Tibial artery (tissue), 4 donors: ENCODE data around the gene IFIT5.
"Not testable (repeated sequence)": the region's sequence is repeated elsewhere in the genome, so short reads cannot be mapped to it uniquely, and the experiment has no call there.

Source experiments
- DNase-seq, 2 donors: peaks; one replicate each; pipeline ENCODE4 v3.0.0-alpha.2; 2019
- H3K27ac ChIP-seq, 2 donors: fragments of 200-600 bp; sonication (generic) in 1 of 2; 1 replicate in 1 of 2; 2 replicates in 1 of 2; pipeline ENCODE4 v1.5.1; 2018 to 2019; ENCODE audit warnings: mild to moderate bottlenecking in 1 of 2
- H3K27me3 ChIP-seq, 2 donors: fragments of 200-600 bp; sonication (generic) in 1 of 2; one replicate each; pipeline versions ENCODE4 v1.5.1 to v1.6.0; 2016 to 2019
- H3K36me3 ChIP-seq, 3 donors: fragments of 200-600 bp; sonication (generic) in 2 of 3; one replicate each; pipeline ENCODE4 v1.5.1; 2016 to 2019; ENCODE audit warnings: mild to moderate bottlenecking in 2 of 3
- H3K4me1 ChIP-seq, 4 donors: fragments of 200-600 bp; sonication (generic) in 2 of 4; 1 replicate in 3 of 4; 2 replicates in 1 of 4; pipeline ENCODE4 v1.5.1; 2016 to 2019
- H3K4me3 ChIP-seq, 2 donors: fragments of 200-600 bp; sonication (generic) in 1 of 2; 1 replicate in 1 of 2; 2 replicates in 1 of 2; pipeline ENCODE4 v1.5.1; 2018 to 2019; ENCODE audit warnings: mild to moderate bottlenecking in 2 of 2
- H3K9me3 ChIP-seq, 3 donors: fragments of 200-600 bp; sonication (generic) in 1 of 3; one replicate each; pipeline ENCODE4 v1.5.1; 2016 to 2019
- CTCF ChIP-seq, 2 experiments: fragments of 200-600 bp in 1 of 2; fragments of 450-650 bp in 1 of 2; IDR thresholded peaks; one replicate each; pipeline ENCODE4 v1.5.1; 2017 to 2019; ENCODE audit warnings: antibody characterized with exemption in 2 of 2, mild to moderate bottlenecking in 1 of 2, moderate library complexity in 1 of 2
- intact Hi-C: fragments of 100-400 bp; cut with DNase I; formaldehyde crosslinking; loops from one replicate; pipeline ENCODE4 v1.15.0; 2023; ENCODE audit warnings: low total_unique reads

The IFIT5 gene

DNA sequence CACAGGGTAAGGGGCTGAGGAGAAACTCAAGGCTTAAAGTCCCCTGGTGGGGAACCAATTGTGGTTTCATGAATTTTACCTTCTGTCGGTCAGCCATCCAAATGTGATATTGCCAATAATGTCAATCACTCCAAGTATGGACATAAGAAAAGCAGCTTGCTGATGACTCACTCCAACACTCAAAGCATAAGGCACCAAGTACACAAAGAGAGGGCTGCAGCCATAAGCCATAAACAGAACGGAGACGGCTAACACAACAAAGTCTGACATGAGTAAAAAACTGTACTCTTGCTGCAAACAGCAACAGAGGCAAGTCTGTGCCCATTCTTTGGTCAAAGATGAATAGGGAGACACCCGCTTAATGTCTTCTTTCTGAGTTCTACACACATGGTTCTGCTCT is 24.2 kb downstream of the IFIT5 start:
- no peak for DNase-seq
- Histone ChIP-seq H3K4me3 (no peak overlapping the region), H3K4me1 (no peaks in the 10 kb centered on the region), H3K27me3 (no peaks in the 10 kb centered on the region), H3K9me3 (no peaks in the 10 kb centered on the region), H3K36me3 (no peaks in the 10 kb centered on the region), H3K27ac (no peak overlapping the region)
- no peak for TF ChIP-seq CTCF (IDR thresholded peaks at IDR 0.05)
- intact Hi-C loops = no loop called here

DNA sequence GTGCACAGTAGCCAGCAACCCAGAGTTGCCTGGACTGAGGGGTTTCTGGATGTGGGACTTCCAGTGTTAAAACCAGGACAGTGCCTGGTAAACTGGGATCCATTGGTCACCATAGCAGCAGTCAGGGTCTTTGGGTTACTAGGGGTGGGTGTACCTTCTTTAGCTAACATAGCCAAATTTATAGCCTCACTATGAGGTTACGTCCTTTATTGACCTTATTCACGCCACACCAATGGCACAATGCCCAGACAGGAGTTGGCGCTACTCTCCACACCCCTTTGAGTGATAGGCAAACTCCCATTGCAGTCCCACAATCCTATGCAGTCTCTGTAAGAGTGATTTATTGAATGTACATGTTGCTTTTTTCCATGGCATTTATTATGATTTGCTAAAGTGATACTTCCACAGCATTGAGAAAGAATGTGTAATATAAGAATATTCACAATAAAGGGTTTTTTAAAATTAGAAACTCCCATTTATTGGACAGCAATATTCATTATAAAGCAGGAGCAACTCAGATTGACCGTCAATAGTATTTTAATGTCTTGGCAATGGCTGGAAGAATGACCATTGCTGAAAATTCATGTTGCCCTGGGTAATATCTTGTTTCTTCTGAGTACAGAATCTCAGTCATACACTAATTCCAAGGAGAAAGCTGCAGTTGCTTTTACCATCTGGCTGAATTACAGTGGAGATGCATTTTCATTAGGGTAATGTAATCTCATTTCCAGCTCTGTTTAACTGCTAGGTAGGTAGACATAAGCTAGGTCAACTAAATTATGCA is 26.1 kb downstream of the IFIT5 start:
- Histone ChIP-seq H3K27ac (no peak overlapping the region), H3K27me3 (no peaks in the 10 kb centered on the region), H3K9me3 (no peaks in the 10 kb centered on the region), H3K4me3 (no peak overlapping the region), H3K4me1 (no peaks in the 10 kb centered on the region), H3K36me3 (no peaks in the 10 kb centered on the region)
- no peak for TF ChIP-seq CTCF (IDR thresholded peaks at IDR 0.05)
- intact Hi-C loops = no loop called here
- no peak for DNase-seq

DNA sequence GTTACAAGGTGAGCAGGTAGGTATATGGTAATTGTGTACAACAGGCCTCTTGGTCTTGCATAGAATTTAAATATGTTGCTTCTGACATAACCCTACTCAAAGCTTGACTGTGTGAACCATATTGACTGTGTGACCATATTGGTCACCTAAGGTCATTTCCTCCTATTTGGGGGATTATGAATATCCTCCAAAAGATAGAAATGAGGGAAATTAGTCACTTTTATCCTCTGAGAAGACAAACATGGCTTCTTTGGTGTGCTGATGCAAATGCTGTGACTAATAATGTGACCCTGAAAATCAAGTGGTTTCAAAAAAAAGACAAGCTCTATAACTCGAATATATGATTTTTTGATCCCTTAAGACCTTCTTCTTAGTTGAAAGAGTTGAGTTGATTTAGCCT is 27.9 kb downstream of the IFIT5 start:
- intact Hi-C loops = no loop called here

GRCh38 chr10:89444819-89445218 is 30.5 kb downstream of the IFIT5 start:
- H3K4me3 ChIP-seq, H3K9me3 ChIP-seq, H3K27me3 ChIP-seq, H3K36me3 ChIP-seq, intact Hi-C loops, DNase-seq, H3K27ac ChIP-seq, H3K4me1 ChIP-seq: not testable (repeated sequence)

More for the DNA sequence above, 27.9 kb downstream of the IFIT5 start:
- H3K27me3 ChIP-seq = no peaks in the 10 kb centered on the region
- no peaks in the 10 kb centered on the region for H3K36me3 ChIP-seq
- H3K27ac ChIP-seq = no peak overlapping the region
- no peak for DNase-seq
- no peak overlapping the region for H3K4me3 ChIP-seq
- H3K9me3 ChIP-seq = no peaks in the 10 kb centered on the region
- no peak for TF ChIP-seq CTCF (IDR thresholded peaks at IDR 0.05)
- no peaks in the 10 kb centered on the region for H3K4me1 ChIP-seq

DNA sequence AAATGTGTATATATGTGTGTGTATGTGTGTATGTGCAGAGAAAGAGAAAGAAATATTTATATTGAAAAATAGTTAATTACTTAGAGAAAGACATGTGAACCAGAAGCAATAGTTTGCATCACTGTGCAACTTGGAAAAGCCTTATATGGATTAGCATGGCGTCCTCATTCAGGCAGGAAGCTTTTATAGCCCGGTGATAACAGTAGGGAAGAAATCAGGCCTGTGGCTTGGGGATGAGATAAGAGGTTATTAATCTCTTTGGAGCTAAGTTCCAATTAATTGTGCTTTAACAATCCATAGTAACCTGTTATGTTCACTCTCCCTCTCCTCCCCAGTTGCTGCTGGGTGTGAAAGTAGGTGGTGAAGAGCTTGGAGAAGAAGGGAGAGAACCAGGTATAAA is 36.5 kb downstream of the IFIT5 start:
- intact Hi-C loops = no loop called here
- H3K4me1 ChIP-seq = no peaks in the 10 kb centered on the region
- TF ChIP-seq CTCF (IDR thresholded peaks at IDR 0.05) = no peak
- H3K4me3 ChIP-seq = no peak overlapping the region
- no peaks in the 10 kb centered on the region for H3K27me3 ChIP-seq
- no peaks in the 10 kb centered on the region for H3K36me3 ChIP-seq
- no peak overlapping the region for H3K27ac ChIP-seq
- DNase-seq = no peak
- H3K9me3 ChIP-seq = no peaks in the 10 kb centered on the region

- H3K36me3 ChIP-seq = no peaks in the 10 kb centered on the region
- no peak overlapping the region for H3K4me3 ChIP-seq
- no peak overlapping the region for H3K27ac ChIP-seq
- no peaks in the 10 kb centered on the region for H3K9me3 ChIP-seq
- intact Hi-C loops = no loop called here
- no peaks in the 10 kb centered on the region for H3K4me1 ChIP-seq
- no peaks in the 10 kb centered on the region for H3K27me3 ChIP-seq
- TF ChIP-seq CTCF (IDR thresholded peaks at IDR 0.05) = no peak
- no peak for DNase-seq
Measured at GRCh38 chr10:89452193-89452592, 37.8 kb downstream of the IFIT5 start.
